ENCODE measurements around the gene RXRA. TPM values are rescaled to one million over a fixed set of nuclear protein-coding genes. Genes with fewer than 3 reads are reported as not detected.

Gene RXRA
- total RNA-seq, 1 experiment from 2014 or later, result 29.9 TPM

DNA sequence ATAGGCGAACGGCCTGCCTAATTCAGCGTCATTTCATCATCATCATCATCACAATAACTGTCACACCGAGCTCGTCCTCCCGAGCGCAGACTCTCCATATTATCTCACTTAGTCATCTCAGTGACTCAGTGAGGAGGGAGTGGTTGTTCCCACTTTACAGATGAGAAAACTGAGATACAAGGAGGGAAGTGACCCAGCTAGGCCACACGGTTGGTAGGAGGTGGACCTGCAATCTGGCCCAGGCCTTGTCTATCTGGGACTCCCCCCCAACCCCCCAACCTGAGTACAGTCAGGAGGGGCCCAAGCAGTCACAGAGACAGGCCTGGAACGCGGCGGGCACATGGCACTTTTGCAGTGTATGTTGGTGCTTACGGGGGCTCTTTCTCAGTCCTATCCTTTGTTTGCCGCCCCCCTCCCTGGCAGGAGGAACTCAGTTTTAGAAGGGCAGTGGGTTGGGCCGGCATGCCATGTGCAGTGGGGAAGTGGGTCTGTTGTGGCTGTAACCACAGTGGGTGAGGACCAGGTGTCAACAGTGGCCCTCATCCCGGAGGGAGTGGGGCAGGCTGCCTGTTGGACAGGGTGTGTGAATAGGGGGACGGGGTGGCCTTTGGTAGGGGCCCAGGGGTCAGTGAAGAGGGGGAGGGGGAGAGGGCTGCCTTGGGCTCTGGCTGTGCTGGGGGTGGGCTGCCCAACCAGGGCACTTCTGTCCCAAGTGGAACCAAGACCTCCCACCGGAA is 1.7 kb upstream of the RXRA start:
- no peaks in the 10 kb centered on the region for H3K4me1 ChIP-seq (ENCODE audit: insufficient read depth, low read length)
- no CpG with 5 or more reads among the region's 17 CpGs for WGBS (ENCODE audit: extremely low coverage, insufficient read length, low lambda C conversion rate)
- H3K4me1 Mint-ChIP-seq, result peaks cover 39 to 66% of the 10 kb centered on the region in 2 experiments
- no peak overlapping the region for H3K23ac ChIP-seq (ENCODE audit: insufficient read length, low read depth, low read length)
- H3K4ac ChIP-seq (ENCODE audit: low read depth, low read length), result no peak overlapping the region
- H3K56ac ChIP-seq (ENCODE audit: insufficient read length, low read depth, low read length), result no peak overlapping the region
- H3K9ac ChIP-seq (ENCODE audit: extremely low read depth, insufficient read length, low read length), result no peak overlapping the region
- H4K8ac ChIP-seq (replicated peaks; ENCODE audit: insufficient read length, low read depth, low read length), result no peak overlapping the region
- H2BK12ac ChIP-seq (ENCODE audit: insufficient read length, low read depth, low read length), result no peak overlapping the region
- H2BK5ac ChIP-seq (ENCODE audit: insufficient read length, low read length), result no peak overlapping the region
- no peak overlapping the region for H2BK20ac ChIP-seq (ENCODE audit: low read depth, low read length, poor library complexity, severe bottlenecking)
- H3K36me3 Mint-ChIP-seq (ENCODE audit: insufficient read depth in 1 of 3, low read depth in 3 of 3), result no peaks in the 10 kb centered on the region
- no peaks in the 10 kb centered on the region for H3K27me3 ChIP-seq (ENCODE audit: insufficient read depth, low read length)
- no peak overlapping the region for H3T11ph ChIP-seq (ENCODE audit: low read length)
- peaks cover 7% of the 10 kb centered on the region for H3K23me2 ChIP-seq (ENCODE audit: insufficient read length, low read depth, low read length, poor library complexity, severe bottlenecking)
- H3K9me3 ChIP-seq (ENCODE audit: control insufficient read depth, low read depth, low read length), result no peaks in the 10 kb centered on the region
- peaks cover 7% of the 10 kb centered on the region for H3K27me3 Mint-ChIP-seq (ENCODE audit: low read depth)
- no peak overlapping the region for H2BK120ac ChIP-seq (ENCODE audit: low read depth, low read length, poor library complexity, severe bottlenecking)
- no peaks in the 10 kb centered on the region for H4K20me1 ChIP-seq (ENCODE audit: control insufficient read depth, insufficient read depth, insufficient read length)
- no peak overlapping the region for H3K14ac ChIP-seq (ENCODE audit: insufficient read depth, low read length)
- no peak overlapping the region for H2BK15ac ChIP-seq (ENCODE audit: low read depth, low read length)
- no peak overlapping the region for H3K18ac ChIP-seq (ENCODE audit: insufficient read length, low read depth, low read length)
- no peak overlapping the region for H2AFZ ChIP-seq (ENCODE audit: low read length)
- TF ChIP-seq, protein P1, sequence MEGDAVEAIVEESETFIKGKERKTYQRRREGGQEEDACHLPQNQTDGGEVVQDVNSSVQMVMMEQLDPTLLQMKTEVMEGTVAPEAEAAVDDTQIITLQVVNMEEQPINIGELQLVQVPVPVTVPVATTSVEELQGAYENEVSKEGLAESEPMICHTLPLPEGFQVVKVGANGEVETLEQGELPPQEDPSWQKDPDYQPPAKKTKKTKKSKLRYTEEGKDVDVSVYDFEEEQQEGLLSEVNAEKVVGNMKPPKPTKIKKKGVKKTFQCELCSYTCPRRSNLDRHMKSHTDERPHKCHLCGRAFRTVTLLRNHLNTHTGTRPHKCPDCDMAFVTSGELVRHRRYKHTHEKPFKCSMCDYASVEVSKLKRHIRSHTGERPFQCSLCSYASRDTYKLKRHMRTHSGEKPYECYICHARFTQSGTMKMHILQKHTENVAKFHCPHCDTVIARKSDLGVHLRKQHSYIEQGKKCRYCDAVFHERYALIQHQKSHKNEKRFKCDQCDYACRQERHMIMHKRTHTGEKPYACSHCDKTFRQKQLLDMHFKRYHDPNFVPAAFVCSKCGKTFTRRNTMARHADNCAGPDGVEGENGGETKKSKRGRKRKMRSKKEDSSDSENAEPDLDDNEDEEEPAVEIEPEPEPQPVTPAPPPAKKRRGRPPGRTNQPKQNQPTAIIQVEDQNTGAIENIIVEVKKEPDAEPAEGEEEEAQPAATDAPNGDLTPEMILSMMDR (conservative IDR thresholded peaks at IDR 0.05), result no peak
- no peak overlapping the region for H2AK5ac ChIP-seq (ENCODE audit: insufficient read length, low read length)
- H3K9me3 Mint-ChIP-seq, result no peaks in the 10 kb centered on the region
- no peak overlapping the region for H4K91ac ChIP-seq (ENCODE audit: insufficient read length, low read depth, low read length)
- H3K27ac Mint-ChIP-seq, result peak overlapping the region in 1 of 3 experiments; percentile 56; a peak in 2 of 7 replicates
- peaks cover 1% of the 10 kb centered on the region; the same call in 1 of the 2 replicates for H3K79me2 ChIP-seq (ENCODE audit: insufficient read depth, low read length)
- DNase-seq, result no peak
- no peak overlapping the region for H3K27ac ChIP-seq (ENCODE audit: insufficient read length, low read depth, low read length)
- H4K5ac ChIP-seq (ENCODE audit: insufficient read length, low read depth, low read length), result no peak overlapping the region
- H3K4me3 Mint-ChIP-seq, result peak overlapping the region; percentile 62 to 64; a peak in 4 of 5 replicates
- H3K79me1 ChIP-seq (ENCODE audit: insufficient read depth, low read depth, low read length, poor library complexity, severe bottlenecking), result no peaks in the 10 kb centered on the region
- no peak overlapping the region for H3K4me2 ChIP-seq (ENCODE audit: insufficient read depth, insufficient read length, low read length)
